ENCODE results near the gene MRPL42.

The MRPL42 gene

GRCh38 chr12:93443576-93443975, 23.7 kb upstream of the MRPL42 start:
- POLR2A ChIA-PET (ENCODE audit: low non-redundant PET) = no interaction called here
- CTCF ChIA-PET = no interaction called here
- DNase-seq (ENCODE audit: low spot score) = no peak
- no peak overlapping the region for H3K27ac ChIP-seq
- TF ChIP-seq, protein P1, sequence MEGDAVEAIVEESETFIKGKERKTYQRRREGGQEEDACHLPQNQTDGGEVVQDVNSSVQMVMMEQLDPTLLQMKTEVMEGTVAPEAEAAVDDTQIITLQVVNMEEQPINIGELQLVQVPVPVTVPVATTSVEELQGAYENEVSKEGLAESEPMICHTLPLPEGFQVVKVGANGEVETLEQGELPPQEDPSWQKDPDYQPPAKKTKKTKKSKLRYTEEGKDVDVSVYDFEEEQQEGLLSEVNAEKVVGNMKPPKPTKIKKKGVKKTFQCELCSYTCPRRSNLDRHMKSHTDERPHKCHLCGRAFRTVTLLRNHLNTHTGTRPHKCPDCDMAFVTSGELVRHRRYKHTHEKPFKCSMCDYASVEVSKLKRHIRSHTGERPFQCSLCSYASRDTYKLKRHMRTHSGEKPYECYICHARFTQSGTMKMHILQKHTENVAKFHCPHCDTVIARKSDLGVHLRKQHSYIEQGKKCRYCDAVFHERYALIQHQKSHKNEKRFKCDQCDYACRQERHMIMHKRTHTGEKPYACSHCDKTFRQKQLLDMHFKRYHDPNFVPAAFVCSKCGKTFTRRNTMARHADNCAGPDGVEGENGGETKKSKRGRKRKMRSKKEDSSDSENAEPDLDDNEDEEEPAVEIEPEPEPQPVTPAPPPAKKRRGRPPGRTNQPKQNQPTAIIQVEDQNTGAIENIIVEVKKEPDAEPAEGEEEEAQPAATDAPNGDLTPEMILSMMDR (conservative IDR thresholded peaks at IDR 0.05; ENCODE audit: low read depth) = no peak

DNA sequence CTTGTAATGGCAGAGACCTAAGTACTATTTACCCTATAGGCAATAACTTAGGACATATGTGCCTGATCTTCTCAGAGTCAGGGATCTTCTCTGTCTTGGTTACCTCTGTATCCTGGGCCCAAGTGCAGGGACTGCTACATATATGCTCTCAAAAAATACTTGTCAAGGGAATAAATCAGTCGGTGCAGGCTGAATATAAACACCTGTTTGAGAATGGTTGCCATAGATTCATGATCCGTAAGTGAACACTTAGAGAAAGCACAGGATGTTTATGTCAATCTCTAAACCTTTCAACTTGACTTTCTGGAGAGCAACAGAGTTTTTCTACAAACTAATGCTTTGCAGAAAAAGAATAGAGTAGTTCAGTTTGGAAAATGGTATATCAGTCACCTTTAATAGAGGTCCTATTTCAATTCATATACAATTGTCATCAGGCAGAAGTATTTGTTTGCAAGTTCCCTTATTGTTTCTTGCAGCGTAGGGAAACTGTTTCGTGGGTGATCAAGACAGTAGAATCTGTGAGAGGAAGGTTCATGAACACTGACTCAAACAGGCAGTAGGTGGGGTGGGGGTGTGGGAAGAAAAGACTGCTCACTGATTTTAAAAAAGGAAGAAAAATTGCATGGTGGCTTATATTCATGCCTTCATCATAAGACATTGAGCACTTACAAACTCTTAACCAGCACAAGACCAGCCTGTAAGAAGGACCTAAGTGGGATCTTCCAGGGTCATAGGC, 19.6 kb upstream of the MRPL42 start:
- CTCF ChIA-PET = no interaction called here
- H3K27ac ChIP-seq = no peak overlapping the region
- no peak for DNase-seq (ENCODE audit: low spot score)
- TF ChIP-seq, protein P1 (conservative IDR thresholded peaks at IDR 0.05; ENCODE audit: low read depth) = no peak
- POLR2A ChIA-PET (ENCODE audit: low non-redundant PET) = no interaction called here

- TF ChIP-seq, protein P1 (conservative IDR thresholded peaks at IDR 0.05; ENCODE audit: low read depth) = no peak
- CTCF ChIA-PET = no interaction called here
- no peak for DNase-seq (ENCODE audit: low spot score)
- POLR2A ChIA-PET (ENCODE audit: low non-redundant PET) = no interaction called here
- no peak overlapping the region for H3K27ac ChIP-seq
Measured at GRCh38 chr12:93448796-93449195, 18.5 kb upstream of the MRPL42 start.

DNA sequence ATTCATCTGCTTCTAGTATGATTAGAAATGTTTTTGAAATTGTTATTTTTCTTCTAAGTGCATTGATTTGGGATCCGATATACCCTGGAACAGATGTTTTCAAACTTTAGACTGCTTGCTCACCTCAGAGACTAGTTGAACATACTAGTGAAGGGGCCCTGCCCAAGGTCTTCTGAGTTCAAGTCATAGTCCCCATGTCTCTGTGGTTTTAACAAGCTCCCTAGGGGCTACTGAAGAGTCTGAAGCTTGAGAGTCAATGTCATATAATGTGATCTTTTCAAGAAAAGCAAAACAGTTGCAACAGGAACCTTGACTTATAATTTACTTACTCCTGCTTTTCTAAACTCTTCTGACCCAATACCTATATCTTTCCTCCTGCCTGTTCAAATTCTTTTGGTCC, 18.0 kb upstream of the MRPL42 start:
- TF ChIP-seq, protein P1 (conservative IDR thresholded peaks at IDR 0.05; ENCODE audit: low read depth) = no peak
- POLR2A ChIA-PET (ENCODE audit: low non-redundant PET) = no interaction called here
- no peak for DNase-seq (ENCODE audit: low spot score)
- H3K27ac ChIP-seq = no peak overlapping the region
- CTCF ChIA-PET = no interaction called here

GRCh38 chr12:93451423-93452158, 15.7 kb upstream of the MRPL42 start:
- H3K27ac ChIP-seq = no peak overlapping the region
- CTCF ChIA-PET = no interaction called here
- TF ChIP-seq, protein P1 (conservative IDR thresholded peaks at IDR 0.05; ENCODE audit: low read depth) = no peak
- POLR2A ChIA-PET (ENCODE audit: low non-redundant PET) = no interaction called here
- DNase-seq (ENCODE audit: low spot score) = no peak

DNA sequence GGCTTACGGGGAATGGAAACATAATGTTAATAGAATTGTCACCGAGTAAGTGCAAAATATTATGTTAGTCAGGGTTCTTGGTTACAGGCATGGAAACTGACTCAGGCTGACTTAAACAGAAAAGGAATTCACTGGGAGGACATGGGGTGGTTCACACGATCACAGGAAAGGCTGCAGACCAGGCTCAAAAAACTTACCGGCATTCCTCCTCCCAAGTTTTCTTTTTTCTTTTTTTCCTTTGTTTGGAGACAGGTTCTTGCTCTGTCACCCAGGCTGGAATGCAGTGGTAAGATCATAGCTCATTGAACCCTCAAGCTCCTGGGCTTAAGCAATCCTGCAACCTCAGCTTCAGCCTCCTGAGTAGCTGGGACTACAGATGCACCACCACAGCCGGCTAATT, 13.7 kb upstream of the MRPL42 start:
- ChIA-PET CTCF (no interaction called here), POLR2A (ENCODE audit: low non-redundant PET) (no interaction called here)
- no peak overlapping the region for H3K27ac ChIP-seq
- TF ChIP-seq, protein P1 (conservative IDR thresholded peaks at IDR 0.05; ENCODE audit: low read depth) = no peak
- DNase-seq (ENCODE audit: low spot score) = no peak

Data from RWPE1 (cell line).